K562 (cell line): ENCODE measurements around the gene UBL5. TPM values are rescaled to one million over a fixed set of nuclear protein-coding genes. Genes with fewer than 3 reads are reported as not detected.

Source experiments
- FOXJ3 ChIP-seq: sonication (generic); formaldehyde crosslinking; IDR thresholded peaks from 2 replicates; pipeline ENCODE4 v1.4.0; 2020; ENCODE audit warnings: mild to moderate bottlenecking, missing genetic modification reagents
- JUND ChIP-seq, 2 experiments: IDR thresholded peaks; 2 replicates in 1 of 2; 3 replicates in 1 of 2; pipeline ENCODE4 v1.6.1; 2011; ENCODE audit warnings: borderline replicate concordance in 2 of 2, low read depth in 2 of 2, low read length in 2 of 2, improper control_type of control experiment in 1 of 2, missing biosample characterization in 1 of 2, missing genetic modification characterization in 1 of 2, missing genetic modification reagents in 1 of 2
- MCM7 ChIP-seq, 2 experiments: fragments of 450-650 bp; IDR thresholded peaks; 2 replicates each; pipeline ENCODE4 v1.6.1; 2016 to 2018
- MIER1 ChIP-seq: fragments of 450-650 bp; IDR thresholded peaks from 2 replicates; pipeline ENCODE4 v1.6.1; 2016; ENCODE audit warnings: antibody characterized with exemption, mild to moderate bottlenecking, low read depth
- NFIX ChIP-seq: fragments of 250-450 bp; sonication (Bioruptor Pico); IDR thresholded peaks from 2 replicates; pipeline ENCODE4 v1.4.0; 2020; ENCODE audit warnings: low read depth, mild to moderate bottlenecking, moderate library complexity
- NR2C1 ChIP-seq, 2 experiments: fragments of 450-650 bp; IDR thresholded peaks; 2 replicates each; pipeline ENCODE4 v1.6.1; 2017; ENCODE audit warnings: mild to moderate bottlenecking in 2 of 2, antibody characterized with exemption in 1 of 2, inconsistent platforms in 1 of 2, missing compliant biosample characterization in 1 of 2, missing genetic modification characterization in 1 of 2
- STAT5B ChIP-seq: fragments of 250-450 bp; sonication (Bioruptor Pico); IDR thresholded peaks from 2 replicates; pipeline ENCODE4 v1.8.0; 2021; ENCODE audit warnings: mild to moderate bottlenecking, inconsistent platforms
- ZC3H11A ChIP-seq: IDR thresholded peaks from 2 replicates; pipeline ENCODE4 v1.6.1; 2012; ENCODE audit warnings: low read depth, low read length, improper control_type of control experiment
- ZFX ChIP-seq: sonication (generic); formaldehyde crosslinking; IDR thresholded peaks from 2 replicates; pipeline ENCODE4 v1.8.0; 2022; ENCODE audit warnings: mild to moderate bottlenecking, missing genetic modification reagents, moderate library complexity
- ZNF124 ChIP-seq: sonication (generic); formaldehyde crosslinking; IDR thresholded peaks from 2 replicates; pipeline ENCODE4 v1.8.1; 2022; ENCODE audit warnings: missing genetic modification reagents
- ZNF780A ChIP-seq: fragments of 250-450 bp; sonication (Bioruptor Pico); IDR thresholded peaks from 2 replicates; pipeline ENCODE4 v1.5.0; 2021; ENCODE audit warnings: mild to moderate bottlenecking
- polyA plus RNA-seq, 8 experiments: library from polyadenylated mRNA; depleted of rRNA in 4 of 8; stranded (reverse) in 5 of 8; unstranded in 3 of 8; fragments of >200 nt; fragmentation: Nextera tagmentation in 2 of 8; fragmentation: Illumina TruSeq in 1 of 8; extraction: Ambion mirVana in 2 of 8; extraction: Trizol in 1 of 8; gene quantifications; 2 replicates each; pipeline versions ENCODE4 v1.2.1 to v1.2.3, GENCODE V29; 2011 to 2014; ENCODE audit warnings: inconsistent platforms in 1 of 8, missing spikeins in 1 of 8
- total RNA-seq, 7 experiments: library from RNA; depleted of rRNA in 6 of 7; stranded (reverse); fragments of >200 nt in 6 of 7; fragmentation: Illumina TruSeq in 2 of 7; extraction: Trizol in 2 of 7; gene quantifications; 2 replicates each; pipeline versions ENCODE4 v1.2.1 to v1.2.3, GENCODE V29; 2011 to 2021; ENCODE audit warnings: low replicate concordance in 1 of 7
- TF ChIP-seq, protein P1 (sequence below), 2 experiments: IDR thresholded peaks; 2 replicates each; pipeline ENCODE4 v1.6.1; 2011; ENCODE audit warnings: borderline replicate concordance in 1 of 2, control low read depth in 1 of 2, low read depth in 1 of 2, low read length in 1 of 2, mild to moderate bottlenecking in 1 of 2, mixed read lengths in 1 of 2, moderate library complexity in 1 of 2; ENCODE audit not compliant: insufficient read depth in 1 of 2, insufficient read length in 1 of 2, poor library complexity in 1 of 2, severe bottlenecking in 1 of 2; ENCODE audit errors: extremely low read depth in 1 of 2
- TF ChIP-seq, protein P2 (sequence below): fragments of 250-450 bp; sonication (Bioruptor Pico); IDR thresholded peaks from 2 replicates; pipeline ENCODE4 v1.8.0; 2022; ENCODE audit warnings: inconsistent platforms, mild to moderate bottlenecking, moderate library complexity, borderline replicate concordance
- TF ChIP-seq, protein P3 (sequence below): sonication (generic); formaldehyde crosslinking; IDR thresholded peaks from 2 replicates; pipeline ENCODE4 v1.4.0; 2020; ENCODE audit warnings: mild to moderate bottlenecking, missing genetic modification reagents
- TF ChIP-seq, protein P4 (sequence below): sonication (generic); formaldehyde crosslinking; IDR thresholded peaks from 2 replicates; pipeline ENCODE4 v1.8.0; 2022; ENCODE audit warnings: mild to moderate bottlenecking, low read depth, missing genetic modification reagents
- TF ChIP-seq, protein P5 (sequence below): fragments of 450-650 bp; IDR thresholded peaks from 2 replicates; pipeline ENCODE4 v1.6.1; 2017; ENCODE audit warnings: mild to moderate bottlenecking, moderate library complexity
- TF ChIP-seq, protein P6 (sequence below): sonication (generic); formaldehyde crosslinking; IDR thresholded peaks from 2 replicates; pipeline ENCODE4 v1.5.0; 2020; ENCODE audit warnings: missing genetic modification reagents

UBL5 gene
- total and polyA plus RNA-seq, 9 of the 15 experiments (the other 6 are each of a cell fraction or from before 2014, with no cell fraction given): 410 to 1,266 (median 613) TPM

DNA sequence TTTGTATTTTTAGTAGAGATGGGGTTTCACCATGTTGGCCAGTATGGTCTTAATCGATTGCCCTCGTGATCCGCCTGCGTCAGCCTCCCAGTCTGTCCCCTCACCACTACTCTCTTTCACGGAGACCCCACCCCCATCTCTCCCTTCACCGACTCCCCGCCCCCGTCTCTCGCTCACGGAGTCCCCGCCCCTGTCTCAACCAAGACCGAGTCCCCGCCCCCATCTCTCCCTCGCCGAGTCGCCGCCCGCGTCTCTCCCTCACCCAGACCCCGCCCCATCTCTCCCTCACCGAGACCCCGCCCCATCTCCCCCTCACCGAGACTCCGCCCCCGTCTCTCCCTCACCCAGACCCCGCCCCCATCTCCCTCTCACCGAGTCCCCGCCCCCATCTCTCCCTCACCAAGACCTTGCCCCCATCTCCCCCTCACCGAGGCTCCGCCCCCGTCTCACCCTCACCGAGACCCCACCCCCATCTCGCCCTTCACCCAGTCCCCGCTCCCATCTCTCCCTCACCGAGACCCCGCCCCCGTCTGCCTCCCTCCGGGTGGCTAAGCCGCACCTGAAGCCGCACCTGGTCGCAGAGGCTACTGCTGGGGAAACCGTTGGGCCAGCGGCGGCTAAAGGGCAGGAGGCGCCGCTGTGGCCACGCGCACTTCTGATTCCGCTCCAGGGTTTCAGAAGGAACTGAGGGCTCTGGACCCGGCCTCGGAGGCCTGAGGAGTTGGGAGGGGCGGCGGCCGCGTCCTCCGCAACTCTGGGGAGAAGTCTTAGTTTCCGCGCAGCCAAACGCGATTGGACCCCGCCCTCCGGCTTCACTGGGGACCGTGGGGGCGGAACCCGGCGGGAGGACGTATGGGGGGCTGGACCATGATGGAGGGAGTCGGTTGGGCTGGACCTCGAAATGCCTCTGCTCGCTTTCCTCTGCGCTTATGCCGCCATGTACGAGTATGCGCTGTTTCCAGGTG is 42.1 kb upstream of the UBL5 start (continued):
- TF ChIP-seq, protein P1, sequence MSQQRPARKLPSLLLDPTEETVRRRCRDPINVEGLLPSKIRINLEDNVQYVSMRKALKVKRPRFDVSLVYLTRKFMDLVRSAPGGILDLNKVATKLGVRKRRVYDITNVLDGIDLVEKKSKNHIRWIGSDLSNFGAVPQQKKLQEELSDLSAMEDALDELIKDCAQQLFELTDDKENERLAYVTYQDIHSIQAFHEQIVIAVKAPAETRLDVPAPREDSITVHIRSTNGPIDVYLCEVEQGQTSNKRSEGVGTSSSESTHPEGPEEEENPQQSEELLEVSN (IDR thresholded peaks at IDR 0.05; ENCODE audit: borderline replicate concordance in 1 of 2, extremely low read depth in 1 of 2, insufficient read depth in 1 of 2, insufficient read length in 1 of 2, low read depth in 1 of 2, low read length in 1 of 2, poor library complexity in 1 of 2, severe bottlenecking in 1 of 2): peak in 1 of 2 experiments; percentile 50
- TF ChIP-seq MCM7 (IDR thresholded peaks at IDR 0.05) (no peak), JUND (IDR thresholded peaks at IDR 0.05; ENCODE audit: borderline replicate concordance, low read depth, low read length) (no peak; the same call in 1 of the 2 replicates), JUND (tag; IDR thresholded peaks at IDR 0.05; ENCODE audit: borderline replicate concordance, low read depth, low read length) (peak; percentile 30; the same call in 1 of the 3 replicates), ZNF780A (CRISPR knock-in tag) (no peak), ZC3H11A (no peak), NFIX (CRISPR knock-in tag) (no peak), ZFX (CRISPR knock-in tag) (peak; percentile 89), FOXJ3 (no peak), ZNF124 (no peak), NR2C1 (IDR thresholded peaks at IDR 0.05) (no peak), NR2C1 (tag; IDR thresholded peaks at IDR 0.05) (no peak), STAT5B (CRISPR knock-in tag) (no peak), MIER1 (no peak)
- TF ChIP-seq, protein P2, sequence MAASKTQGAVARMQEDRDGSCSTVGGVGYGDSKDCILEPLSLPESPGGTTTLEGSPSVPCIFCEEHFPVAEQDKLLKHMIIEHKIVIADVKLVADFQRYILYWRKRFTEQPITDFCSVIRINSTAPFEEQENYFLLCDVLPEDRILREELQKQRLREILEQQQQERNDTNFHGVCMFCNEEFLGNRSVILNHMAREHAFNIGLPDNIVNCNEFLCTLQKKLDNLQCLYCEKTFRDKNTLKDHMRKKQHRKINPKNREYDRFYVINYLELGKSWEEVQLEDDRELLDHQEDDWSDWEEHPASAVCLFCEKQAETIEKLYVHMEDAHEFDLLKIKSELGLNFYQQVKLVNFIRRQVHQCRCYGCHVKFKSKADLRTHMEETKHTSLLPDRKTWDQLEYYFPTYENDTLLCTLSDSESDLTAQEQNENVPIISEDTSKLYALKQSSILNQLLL (CRISPR knock-in tag): no peak
- TF ChIP-seq, protein P3, sequence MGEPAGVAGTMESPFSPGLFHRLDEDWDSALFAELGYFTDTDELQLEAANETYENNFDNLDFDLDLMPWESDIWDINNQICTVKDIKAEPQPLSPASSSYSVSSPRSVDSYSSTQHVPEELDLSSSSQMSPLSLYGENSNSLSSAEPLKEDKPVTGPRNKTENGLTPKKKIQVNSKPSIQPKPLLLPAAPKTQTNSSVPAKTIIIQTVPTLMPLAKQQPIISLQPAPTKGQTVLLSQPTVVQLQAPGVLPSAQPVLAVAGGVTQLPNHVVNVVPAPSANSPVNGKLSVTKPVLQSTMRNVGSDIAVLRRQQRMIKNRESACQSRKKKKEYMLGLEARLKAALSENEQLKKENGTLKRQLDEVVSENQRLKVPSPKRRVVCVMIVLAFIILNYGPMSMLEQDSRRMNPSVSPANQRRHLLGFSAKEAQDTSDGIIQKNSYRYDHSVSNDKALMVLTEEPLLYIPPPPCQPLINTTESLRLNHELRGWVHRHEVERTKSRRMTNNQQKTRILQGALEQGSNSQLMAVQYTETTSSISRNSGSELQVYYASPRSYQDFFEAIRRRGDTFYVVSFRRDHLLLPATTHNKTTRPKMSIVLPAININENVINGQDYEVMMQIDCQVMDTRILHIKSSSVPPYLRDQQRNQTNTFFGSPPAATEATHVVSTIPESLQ (CRISPR knock-in tag): no peak
- TF ChIP-seq, protein P4, sequence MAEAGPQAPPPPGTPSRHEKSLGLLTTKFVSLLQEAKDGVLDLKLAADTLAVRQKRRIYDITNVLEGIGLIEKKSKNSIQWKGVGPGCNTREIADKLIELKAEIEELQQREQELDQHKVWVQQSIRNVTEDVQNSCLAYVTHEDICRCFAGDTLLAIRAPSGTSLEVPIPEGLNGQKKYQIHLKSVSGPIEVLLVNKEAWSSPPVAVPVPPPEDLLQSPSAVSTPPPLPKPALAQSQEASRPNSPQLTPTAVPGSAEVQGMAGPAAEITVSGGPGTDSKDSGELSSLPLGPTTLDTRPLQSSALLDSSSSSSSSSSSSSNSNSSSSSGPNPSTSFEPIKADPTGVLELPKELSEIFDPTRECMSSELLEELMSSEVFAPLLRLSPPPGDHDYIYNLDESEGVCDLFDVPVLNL (CRISPR knock-in tag): no peak
- TF ChIP-seq, protein P5, sequence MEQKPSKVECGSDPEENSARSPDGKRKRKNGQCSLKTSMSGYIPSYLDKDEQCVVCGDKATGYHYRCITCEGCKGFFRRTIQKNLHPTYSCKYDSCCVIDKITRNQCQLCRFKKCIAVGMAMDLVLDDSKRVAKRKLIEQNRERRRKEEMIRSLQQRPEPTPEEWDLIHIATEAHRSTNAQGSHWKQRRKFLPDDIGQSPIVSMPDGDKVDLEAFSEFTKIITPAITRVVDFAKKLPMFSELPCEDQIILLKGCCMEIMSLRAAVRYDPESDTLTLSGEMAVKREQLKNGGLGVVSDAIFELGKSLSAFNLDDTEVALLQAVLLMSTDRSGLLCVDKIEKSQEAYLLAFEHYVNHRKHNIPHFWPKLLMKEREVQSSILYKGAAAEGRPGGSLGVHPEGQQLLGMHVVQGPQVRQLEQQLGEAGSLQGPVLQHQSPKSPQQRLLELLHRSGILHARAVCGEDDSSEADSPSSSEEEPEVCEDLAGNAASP: no peak
- TF ChIP-seq, protein P6, sequence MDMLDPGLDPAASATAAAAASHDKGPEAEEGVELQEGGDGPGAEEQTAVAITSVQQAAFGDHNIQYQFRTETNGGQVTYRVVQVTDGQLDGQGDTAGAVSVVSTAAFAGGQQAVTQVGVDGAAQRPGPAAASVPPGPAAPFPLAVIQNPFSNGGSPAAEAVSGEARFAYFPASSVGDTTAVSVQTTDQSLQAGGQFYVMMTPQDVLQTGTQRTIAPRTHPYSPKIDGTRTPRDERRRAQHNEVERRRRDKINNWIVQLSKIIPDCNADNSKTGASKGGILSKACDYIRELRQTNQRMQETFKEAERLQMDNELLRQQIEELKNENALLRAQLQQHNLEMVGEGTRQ: no peak
